Prostate gland (tissue), 2 donors: ENCODE data around the gene TRIM67.

Experiments
- POLR2A ChIP-seq: fragments of 450-650 bp; IDR thresholded peaks from one replicate; pipeline ENCODE4 v1.6.1; 2016; ENCODE audit warnings: antibody characterized with exemption, mild to moderate bottlenecking
- POLR2AphosphoS5 ChIP-seq: sonication (generic); formaldehyde crosslinking; IDR thresholded peaks from one replicate; pipeline ENCODE4 v1.6.1; 2017; ENCODE audit warnings: antibody characterized with exemption
- TF ChIP-seq, protein P1 (sequence below), 4 experiments: fragments of 200-600 bp in 2 of 4; fragments of 450-650 bp in 2 of 4; sonication (generic) in 2 of 4; IDR thresholded peaks; 1 replicate in 3 of 4; 2 replicates in 1 of 4; pipeline ENCODE4 v1.5.1; 2016 to 2019; ENCODE audit warnings: antibody characterized with exemption in 4 of 4, mild to moderate bottlenecking in 2 of 4, moderate library complexity in 2 of 4

- no peak for TF ChIP-seq POLR2A
- TF ChIP-seq, protein P1, sequence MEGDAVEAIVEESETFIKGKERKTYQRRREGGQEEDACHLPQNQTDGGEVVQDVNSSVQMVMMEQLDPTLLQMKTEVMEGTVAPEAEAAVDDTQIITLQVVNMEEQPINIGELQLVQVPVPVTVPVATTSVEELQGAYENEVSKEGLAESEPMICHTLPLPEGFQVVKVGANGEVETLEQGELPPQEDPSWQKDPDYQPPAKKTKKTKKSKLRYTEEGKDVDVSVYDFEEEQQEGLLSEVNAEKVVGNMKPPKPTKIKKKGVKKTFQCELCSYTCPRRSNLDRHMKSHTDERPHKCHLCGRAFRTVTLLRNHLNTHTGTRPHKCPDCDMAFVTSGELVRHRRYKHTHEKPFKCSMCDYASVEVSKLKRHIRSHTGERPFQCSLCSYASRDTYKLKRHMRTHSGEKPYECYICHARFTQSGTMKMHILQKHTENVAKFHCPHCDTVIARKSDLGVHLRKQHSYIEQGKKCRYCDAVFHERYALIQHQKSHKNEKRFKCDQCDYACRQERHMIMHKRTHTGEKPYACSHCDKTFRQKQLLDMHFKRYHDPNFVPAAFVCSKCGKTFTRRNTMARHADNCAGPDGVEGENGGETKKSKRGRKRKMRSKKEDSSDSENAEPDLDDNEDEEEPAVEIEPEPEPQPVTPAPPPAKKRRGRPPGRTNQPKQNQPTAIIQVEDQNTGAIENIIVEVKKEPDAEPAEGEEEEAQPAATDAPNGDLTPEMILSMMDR (IDR thresholded peaks at IDR 0.05), result no peak
- no peak for TF ChIP-seq POLR2AphosphoS5
Measured at GRCh38 chr1:231266811-231267322, 105.0 kb downstream of the TRIM67 start.
